OCI-LY7 (cell line): ENCODE data around the gene CFDP1.

Source experiments
- CTCF ChIP-seq: fragments of 200-600 bp; sonication (generic); conservative IDR thresholded peaks from 2 replicates; pipeline ENCODE4 v1.5.1; 2014; ENCODE audit warnings: mild to moderate bottlenecking, antibody characterized with exemption, low read length, moderate library complexity, mixed read lengths
- EZH2phosphoT487 ChIP-seq: fragments of 200-600 bp; sonication (generic); IDR thresholded peaks from 2 replicates; pipeline ENCODE4 v1.6.1; 2018; ENCODE audit warnings: low read depth, borderline replicate concordance, mild to moderate bottlenecking, mixed run types, antibody characterized with exemption, low read length, moderate library complexity, mixed read lengths

GRCh38 chr16:75390926-75391653 is 42.2 kb downstream of the CFDP1 start:
- no peak for TF ChIP-seq CTCF
- TF ChIP-seq EZH2phosphoT487, result no peak
